CD4-positive, alpha-beta T cell treated with Interleukin-17A for 1 hour (primary cell): ENCODE measurements around the gene DIRAS3.
"Not testable (repeated sequence)": the region's sequence is repeated elsewhere in the genome, so short reads cannot be mapped to it uniquely, and the experiment has no call there.

Experiments
- DNase-seq: peaks from one replicate; pipeline ENCODE4 v3.0.0-alpha.2; 2020

Gene DIRAS3

DNA sequence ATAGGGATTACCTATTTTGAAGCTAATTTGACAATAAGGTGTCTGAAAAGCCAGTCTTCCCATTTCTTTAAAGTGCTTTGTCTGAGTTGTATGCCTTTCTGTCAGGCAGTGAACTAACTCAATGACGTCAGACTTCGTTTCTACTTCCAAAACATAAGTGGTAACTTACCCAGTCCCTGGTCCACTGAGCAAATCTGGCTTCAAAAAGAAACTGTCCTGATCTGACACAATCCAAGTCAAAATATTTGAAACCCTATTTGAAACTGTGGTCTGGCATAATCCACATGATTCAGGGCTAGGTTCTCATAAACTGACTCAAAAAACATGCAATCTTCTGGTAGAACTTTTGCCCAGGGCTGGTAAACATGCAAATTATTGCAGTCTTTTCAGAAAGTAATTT, 34.0 kb downstream of the DIRAS3 start:
- DNase-seq, result no peak

GRCh38 chr1:68015971-68016370, 34.5 kb downstream of the DIRAS3 start:
- no peak for DNase-seq

- DNase-seq, result no peak
Measured at GRCh38 chr1:68015369-68015768, 35.1 kb downstream of the DIRAS3 start.

GRCh38 chr1:68013351-68013750, 37.1 kb downstream of the DIRAS3 start:
- no peak for DNase-seq

- DNase-seq, result no peak
Measured at GRCh38 chr1:68011657-68012375, 38.6 kb downstream of the DIRAS3 start.

DNA sequence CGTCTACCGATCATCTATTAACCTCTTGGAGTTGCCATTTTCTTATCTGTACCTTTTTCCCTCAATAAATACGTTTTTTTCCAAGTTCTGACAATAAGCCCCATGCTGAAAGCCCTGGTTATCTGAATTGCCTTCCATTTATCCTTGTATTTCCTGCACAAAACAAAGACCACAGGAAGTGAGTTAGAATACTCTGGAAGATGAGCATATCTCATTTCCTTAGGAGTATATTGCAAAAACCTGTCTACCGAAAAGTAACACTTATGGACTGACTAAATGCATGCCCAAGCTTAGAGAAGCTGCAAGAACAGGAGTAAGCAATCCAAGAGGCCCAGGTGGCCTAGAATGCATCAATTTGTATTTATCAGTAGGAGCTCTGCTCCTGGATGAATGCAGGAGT, 39.9 kb downstream of the DIRAS3 start:
- DNase-seq, result no peak

- DNase-seq, result no peak
Measured at GRCh38 chr1:68010090-68010489, 40.3 kb downstream of the DIRAS3 start.

DNA sequence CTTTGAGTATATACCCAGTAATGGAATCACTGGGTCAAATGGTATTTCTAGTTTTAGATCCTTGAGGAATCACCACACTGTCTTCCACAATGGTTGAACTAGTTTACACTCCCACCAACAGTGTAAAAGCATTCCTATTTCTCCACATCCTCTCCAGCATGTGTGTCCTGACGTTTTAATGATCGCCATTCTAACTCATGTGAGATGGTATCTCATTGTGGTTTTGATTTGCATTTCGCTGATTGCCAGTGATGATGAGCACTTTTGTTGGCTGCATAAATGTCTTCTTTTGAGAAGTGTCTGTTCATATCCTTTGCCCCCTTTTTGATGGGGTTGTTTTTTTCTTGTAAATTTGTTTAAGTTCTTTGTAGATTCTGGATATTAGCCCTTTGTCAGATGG, 46.8 kb downstream of the DIRAS3 start:
- DNase-seq, result not testable (repeated sequence)

DNA sequence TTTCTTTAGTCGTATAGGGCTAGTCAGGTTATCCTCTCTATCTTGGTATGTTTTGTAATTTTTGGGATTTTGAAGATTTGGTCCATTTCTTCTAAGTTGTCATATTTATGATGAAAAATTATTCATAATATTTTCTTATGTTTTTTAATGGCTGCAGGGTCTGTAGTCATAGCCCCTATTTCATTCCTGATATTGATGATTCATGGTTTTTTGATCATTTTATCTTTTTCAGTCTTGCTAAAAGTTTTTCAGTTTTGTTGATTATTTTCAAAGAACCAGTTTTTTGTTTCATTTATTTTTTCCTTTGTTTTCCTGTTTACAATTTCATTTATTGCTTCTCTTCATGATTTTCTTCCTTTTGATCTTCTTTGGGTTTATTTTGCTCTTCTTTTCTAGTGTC, 50.2 kb downstream of the DIRAS3 start:
- no peak for DNase-seq

DNA sequence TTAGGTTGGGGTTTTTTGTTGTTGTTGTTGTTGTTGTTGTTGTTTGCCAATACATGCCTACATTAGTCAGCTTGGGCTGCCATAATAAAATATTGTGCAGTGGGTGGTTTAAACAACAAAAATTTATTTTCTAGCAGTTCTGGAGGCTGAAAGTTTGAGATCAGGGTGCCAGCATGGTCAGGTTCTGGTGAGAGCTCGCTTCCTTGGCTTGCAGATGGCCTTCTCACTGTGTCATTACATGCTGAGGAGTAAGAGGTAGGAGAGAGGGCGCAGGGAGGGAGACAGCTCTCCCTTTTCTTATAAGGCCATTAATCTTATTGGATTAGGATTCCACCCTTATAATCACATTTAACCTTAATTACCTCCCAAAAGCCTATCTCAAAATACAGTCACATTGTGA, 52.7 kb downstream of the DIRAS3 start:
- no peak for DNase-seq
